ENCODE measurements around the gene SAMD14. TPM values are rescaled to one million over a fixed set of nuclear protein-coding genes. Genes with fewer than 3 reads are reported as not detected.

Gene SAMD14
- total RNA-seq, 1 donor from 2014 or later = 0.26 TPM

DNA sequence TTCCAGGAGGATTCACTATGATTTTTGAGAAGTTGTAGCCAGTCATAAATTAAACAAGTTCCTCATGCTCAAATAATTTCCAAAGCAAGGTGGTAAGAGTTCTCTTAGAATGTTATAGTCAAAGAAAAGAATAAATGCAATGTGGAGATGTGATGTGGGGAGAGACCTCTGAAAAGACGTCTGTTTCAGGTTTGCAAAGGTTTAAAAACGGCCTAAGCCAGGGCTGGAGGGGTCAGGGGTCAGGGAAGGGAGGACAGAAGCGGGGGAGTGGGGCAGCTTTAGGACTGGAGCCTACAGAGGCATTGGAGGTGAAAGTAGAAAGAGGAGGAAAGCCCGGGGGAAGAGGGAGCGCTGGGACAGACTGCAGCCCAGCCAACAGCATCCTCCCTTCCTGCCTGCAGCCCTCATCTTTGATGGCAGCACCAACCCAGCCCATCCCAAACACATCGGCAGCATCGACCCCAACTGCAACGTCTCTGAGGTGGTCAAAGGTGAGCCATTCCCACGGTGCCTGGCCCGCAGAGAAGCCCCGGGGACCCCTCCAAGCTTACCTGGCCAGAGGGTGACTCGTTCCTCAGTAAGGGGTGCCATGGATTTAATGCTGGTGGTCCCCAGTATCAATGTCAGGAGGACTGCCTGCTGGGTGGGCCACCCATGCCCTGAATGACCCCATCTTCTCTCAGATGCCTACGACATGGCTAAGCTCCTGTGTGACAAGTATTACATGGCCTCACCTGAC, 23.4 kb downstream of the SAMD14 start:
- Histone ChIP-seq H3K27me3 (ENCODE audit: control insufficient read depth, insufficient read depth, low read length) (no peaks in the 10 kb centered on the region), H3K4me3 (ENCODE audit: low read depth, low read length) (no peak overlapping the region), H3K36me3 (ENCODE audit: control insufficient read depth, insufficient read depth, low read length) (peaks cover 1% of the 10 kb centered on the region)
- TF ChIP-seq, protein P1, sequence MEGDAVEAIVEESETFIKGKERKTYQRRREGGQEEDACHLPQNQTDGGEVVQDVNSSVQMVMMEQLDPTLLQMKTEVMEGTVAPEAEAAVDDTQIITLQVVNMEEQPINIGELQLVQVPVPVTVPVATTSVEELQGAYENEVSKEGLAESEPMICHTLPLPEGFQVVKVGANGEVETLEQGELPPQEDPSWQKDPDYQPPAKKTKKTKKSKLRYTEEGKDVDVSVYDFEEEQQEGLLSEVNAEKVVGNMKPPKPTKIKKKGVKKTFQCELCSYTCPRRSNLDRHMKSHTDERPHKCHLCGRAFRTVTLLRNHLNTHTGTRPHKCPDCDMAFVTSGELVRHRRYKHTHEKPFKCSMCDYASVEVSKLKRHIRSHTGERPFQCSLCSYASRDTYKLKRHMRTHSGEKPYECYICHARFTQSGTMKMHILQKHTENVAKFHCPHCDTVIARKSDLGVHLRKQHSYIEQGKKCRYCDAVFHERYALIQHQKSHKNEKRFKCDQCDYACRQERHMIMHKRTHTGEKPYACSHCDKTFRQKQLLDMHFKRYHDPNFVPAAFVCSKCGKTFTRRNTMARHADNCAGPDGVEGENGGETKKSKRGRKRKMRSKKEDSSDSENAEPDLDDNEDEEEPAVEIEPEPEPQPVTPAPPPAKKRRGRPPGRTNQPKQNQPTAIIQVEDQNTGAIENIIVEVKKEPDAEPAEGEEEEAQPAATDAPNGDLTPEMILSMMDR (IDR thresholded peaks at IDR 0.05; ENCODE audit: insufficient read depth, low read length, severe bottlenecking) = no peak
- FAIRE-seq (no peak), DNase-seq (ENCODE audit: low read depth) (no peak)

DNA sequence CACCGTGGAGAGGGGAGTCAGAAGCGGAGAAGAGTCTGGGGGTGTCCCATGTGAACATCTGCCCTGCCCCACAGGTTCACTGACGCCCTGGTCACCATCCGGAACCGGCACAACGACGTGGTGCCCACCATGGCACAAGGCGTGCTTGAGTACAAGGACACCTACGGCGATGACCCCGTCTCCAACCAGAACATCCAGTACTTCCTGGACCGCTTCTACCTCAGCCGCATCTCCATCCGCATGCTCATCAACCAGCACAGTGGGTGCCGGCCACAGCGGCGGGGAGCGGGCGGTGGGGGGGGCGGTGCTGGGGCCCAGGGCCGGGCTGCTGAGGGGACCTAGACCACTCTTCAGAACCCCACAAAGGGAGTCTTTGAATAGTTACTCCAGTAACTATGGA, 24.1 kb downstream of the SAMD14 start:
- FAIRE-seq (no peak), DNase-seq (ENCODE audit: low read depth) (no peak)
- H3K36me3 ChIP-seq (ENCODE audit: control insufficient read depth, insufficient read depth, low read length) = peaks cover 1% of the 10 kb centered on the region
- H3K27me3 ChIP-seq (ENCODE audit: control insufficient read depth, insufficient read depth, low read length) = no peaks in the 10 kb centered on the region
- H3K4me3 ChIP-seq (ENCODE audit: low read depth, low read length) = no peak overlapping the region
- TF ChIP-seq, protein P1 (IDR thresholded peaks at IDR 0.05; ENCODE audit: insufficient read depth, low read length, severe bottlenecking) = no peak

DNA sequence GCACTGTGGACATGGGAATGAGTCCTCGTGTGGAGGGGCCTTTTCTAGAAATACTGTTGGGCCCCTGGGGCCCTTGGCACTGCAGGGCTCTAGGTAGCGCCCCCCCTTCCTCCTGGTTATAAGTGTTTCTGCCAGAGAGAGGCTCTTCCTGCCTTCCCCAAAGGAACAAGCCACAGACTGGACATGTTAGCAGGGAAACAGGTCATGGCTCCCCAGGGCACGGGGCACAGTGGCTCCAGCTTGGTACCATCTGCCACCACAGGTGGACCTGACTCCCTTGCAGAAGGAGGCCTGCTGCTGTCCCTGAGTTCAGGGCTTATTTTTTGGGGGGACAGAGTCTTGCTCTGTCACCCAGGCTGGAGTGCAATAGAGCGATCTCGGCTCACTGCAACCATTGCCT, 26.0 kb downstream of the SAMD14 start:
- no peak for DNase-seq (ENCODE audit: low read depth)
- TF ChIP-seq, protein P1 (IDR thresholded peaks at IDR 0.05; ENCODE audit: insufficient read depth, low read length, severe bottlenecking) = no peak
- no peak for FAIRE-seq
- Histone ChIP-seq H3K4me3 (ENCODE audit: low read depth, low read length) (no peak overlapping the region), H3K36me3 (ENCODE audit: control insufficient read depth, insufficient read depth, low read length) (no peaks in the 10 kb centered on the region), H3K27me3 (ENCODE audit: control insufficient read depth, insufficient read depth, low read length) (no peaks in the 10 kb centered on the region)

DNA sequence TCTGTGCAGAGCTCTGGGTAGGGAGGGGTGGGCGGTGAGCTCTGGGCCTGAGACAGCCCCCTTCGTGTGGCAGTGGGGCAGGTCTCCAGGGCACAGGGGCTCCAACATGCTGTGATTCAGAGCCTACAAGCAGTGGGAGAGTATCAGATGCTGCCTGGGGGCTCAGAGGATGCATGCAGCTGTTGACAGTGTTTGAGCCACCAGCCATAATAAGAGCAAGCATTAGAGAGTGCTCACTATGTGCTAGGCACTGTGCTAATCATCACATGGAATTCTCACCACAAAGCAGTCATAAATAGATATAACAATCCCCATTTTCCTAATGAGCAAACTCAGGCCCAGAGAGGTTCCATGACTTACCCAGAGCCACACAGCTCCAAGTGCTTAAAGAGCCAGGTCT, 26.7 kb downstream of the SAMD14 start:
- TF ChIP-seq, protein P1 (IDR thresholded peaks at IDR 0.05; ENCODE audit: insufficient read depth, low read length, severe bottlenecking) = no peak
- DNase-seq (ENCODE audit: low read depth) = no peak
- H3K27me3 ChIP-seq (ENCODE audit: control insufficient read depth, insufficient read depth, low read length) = no peaks in the 10 kb centered on the region
- no peaks in the 10 kb centered on the region for H3K36me3 ChIP-seq (ENCODE audit: control insufficient read depth, insufficient read depth, low read length)
- no peak for FAIRE-seq
- H3K4me3 ChIP-seq (ENCODE audit: low read depth, low read length) = no peak overlapping the region

DNA sequence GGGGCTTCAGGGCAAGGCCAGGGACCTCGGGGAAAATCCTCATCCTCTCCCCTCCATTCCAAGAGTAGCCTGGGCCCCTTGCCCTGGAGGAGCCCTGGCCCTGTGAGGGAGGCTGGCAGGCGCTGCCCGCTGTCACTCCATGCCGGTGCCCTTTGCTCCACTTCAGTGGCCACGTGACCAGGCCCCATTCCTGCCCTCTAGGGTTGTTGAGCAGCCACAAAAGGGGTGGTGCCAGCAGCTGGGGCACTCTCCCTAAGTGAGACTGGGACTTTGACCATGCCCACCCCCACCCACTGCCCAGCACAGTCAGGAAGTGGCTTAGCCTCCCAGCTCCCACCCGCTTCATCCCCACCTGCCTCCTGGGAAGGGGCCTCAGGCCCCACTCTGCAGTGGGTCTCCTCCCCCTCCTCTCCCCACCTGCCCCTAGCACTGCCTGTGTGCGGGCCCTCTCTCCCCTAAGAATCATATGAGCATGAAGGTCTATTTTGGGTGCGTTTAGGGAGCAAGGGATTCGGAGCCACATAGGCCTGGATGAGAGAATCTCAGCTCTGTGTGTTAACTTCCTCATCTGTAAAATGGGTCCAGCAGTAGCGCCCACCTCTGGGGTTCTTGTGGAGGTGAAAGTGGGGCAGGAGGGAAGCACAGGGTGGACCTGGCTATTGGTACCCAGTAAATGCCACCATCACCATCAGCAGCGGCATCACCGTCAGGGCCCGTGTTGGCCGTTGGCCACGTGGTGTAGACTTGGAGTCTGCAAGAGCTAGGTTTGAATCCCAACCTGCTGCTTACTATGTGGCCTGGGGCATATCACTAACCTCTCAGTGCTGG, 27.6 kb downstream of the SAMD14 start:
- DNase-seq (ENCODE audit: low read depth) (no peak), FAIRE-seq (no peak)
- H3K36me3 ChIP-seq (ENCODE audit: control insufficient read depth, insufficient read depth, low read length) = no peaks in the 10 kb centered on the region
- H3K27me3 ChIP-seq (ENCODE audit: control insufficient read depth, insufficient read depth, low read length) = no peaks in the 10 kb centered on the region
- no peak overlapping the region for H3K4me3 ChIP-seq (ENCODE audit: low read depth, low read length)
- TF ChIP-seq, protein P1 (IDR thresholded peaks at IDR 0.05; ENCODE audit: insufficient read depth, low read length, severe bottlenecking) = no peak
